ENCODE data around the gene HAO1. TPM values are rescaled to one million over a fixed set of nuclear protein-coding genes. Genes with fewer than 3 reads are reported as not detected.

HAO1 gene
- total and polyA plus RNA-seq, 2 of the 4 experiments (the other 2 are of a cell fraction), result not detected

DNA sequence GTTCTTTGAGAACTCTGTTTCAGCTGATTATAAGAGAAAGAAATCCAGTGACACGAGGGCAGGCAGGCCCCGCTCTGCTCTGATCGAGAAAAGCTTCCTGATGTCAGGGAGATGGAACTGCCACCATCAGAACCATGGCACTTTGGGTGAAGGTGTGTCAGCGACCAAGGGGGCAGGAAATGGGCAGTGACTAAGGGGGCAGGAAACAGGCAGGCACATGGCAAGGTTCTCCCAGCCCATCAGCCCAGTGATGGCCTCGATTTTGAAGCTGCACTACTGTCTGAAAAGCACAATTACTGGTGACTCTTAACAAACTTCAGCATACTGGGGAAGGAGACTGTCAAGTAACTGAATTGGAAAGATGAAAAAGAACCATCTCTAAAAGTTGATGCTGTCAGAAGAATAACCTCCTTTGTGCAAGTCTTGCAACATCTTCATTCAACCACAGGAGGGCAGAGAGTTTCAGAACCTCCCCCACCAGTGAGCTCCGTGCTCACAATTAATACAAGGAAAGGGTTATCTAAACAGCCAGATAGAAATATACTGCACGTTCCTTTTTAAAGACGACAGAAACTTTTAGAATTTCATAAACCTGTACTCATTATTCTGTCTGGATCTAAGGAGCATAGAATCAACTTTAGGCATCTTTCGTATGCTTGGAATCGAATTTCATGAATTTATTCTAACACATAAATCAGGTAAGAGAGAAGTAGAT is 40.2 kb upstream of the HAO1 start:
- Histone ChIP-seq H2BK120ac (ENCODE audit: low read depth, low read length) (no peak overlapping the region), H3K4me1 (ENCODE audit: control insufficient read depth, insufficient read depth, low read length) (peaks cover 3% of the 10 kb centered on the region; the same call in 1 of the 2 replicates), H2BK20ac (ENCODE audit: low read depth, low read length) (no peak overlapping the region), H3K56ac (ENCODE audit: extremely low read depth, insufficient read depth, low read length) (no peak overlapping the region), H4K91ac (ENCODE audit: insufficient read depth, low read depth, low read length) (no peak overlapping the region), H2AK9ac (replicated peaks; ENCODE audit: low read depth, low read length, poor library complexity) (no peak overlapping the region), H3K23ac (ENCODE audit: low read depth, low read length) (no peak overlapping the region), H3K4ac (ENCODE audit: low read depth, low read length) (no peak overlapping the region), H4K8ac (ENCODE audit: low read depth in 2 of 2, low read length in 2 of 2) (no peak overlapping the region), H2BK15ac (ENCODE audit: low read depth, low read length) (no peak overlapping the region), H3K9me1 (ENCODE audit: insufficient read depth, low read length) (peaks cover 3% of the 10 kb centered on the region; the same call in 1 of the 2 replicates), H2AFZ (replicated peaks; ENCODE audit: low read length, poor library complexity) (no peak overlapping the region), H2AK5ac (ENCODE audit: low read depth, low read length) (no peak overlapping the region), H3K27me3 (ENCODE audit: control insufficient read depth, insufficient read depth, low read length) (no peaks in the 10 kb centered on the region), H3K79me1 (ENCODE audit: low read depth in 1 of 2, low read length in 2 of 2) (no peaks in the 10 kb centered on the region), H3K18ac (ENCODE audit: low read depth, low read length) (no peak overlapping the region), H3K36me3 (ENCODE audit: control insufficient read depth, insufficient read depth, low read length) (peaks cover 5% of the 10 kb centered on the region; the same call in 1 of the 2 replicates), H3K4me2 (ENCODE audit: low read depth, low read length) (no peak overlapping the region), H3K4me3 (ENCODE audit: insufficient read depth, low read depth, low read length) (no peak overlapping the region), H3K9ac (ENCODE audit: low read depth, low read length) (no peak overlapping the region), H3K27ac (ENCODE audit: insufficient read depth, low read length) (no peak overlapping the region), H2BK5ac (ENCODE audit: low read depth, low read length, poor library complexity, severe bottlenecking) (no peak overlapping the region), H3K14ac (replicated peaks; ENCODE audit: low read depth, low read length) (0 out of 2 replicates have a peak overlapping the region, but pooled peaks have one; percentile 4), H4K5ac (ENCODE audit: low read depth, low read length) (no peak overlapping the region), H3K9me3 (ENCODE audit: control insufficient read depth, insufficient read depth, low read length) (no peaks in the 10 kb centered on the region), H4K20me1 (ENCODE audit: insufficient read depth, low read length) (no peaks in the 10 kb centered on the region)
- peak; percentile 88 for TF ChIP-seq CEBPB (IDR thresholded peaks at IDR 0.05; ENCODE audit: low read depth, low read length)
- no peak for TF ChIP-seq BHLHE40 (IDR thresholded peaks at IDR 0.05; ENCODE audit: low read depth, low read length)
- peak; percentile 48 for TF ChIP-seq RAD21 (IDR thresholded peaks at IDR 0.05; ENCODE audit: low read length)
- TF ChIP-seq CHD1 (IDR thresholded peaks at IDR 0.05; ENCODE audit: low read depth, low read length), result no peak
- peak; percentile 64 for TF ChIP-seq SMC3 (IDR thresholded peaks at IDR 0.05; ENCODE audit: low read depth, low read length)
- TF ChIP-seq CTCF (conservative IDR thresholded peaks at IDR 0.05; ENCODE audit: low read depth, low read length), result peak; percentile 57
- no peak for TF ChIP-seq MAFK (IDR thresholded peaks at IDR 0.05; ENCODE audit: low read depth, low read length)
- in situ Hi-C loops (cut with MboI; ENCODE audit: low sequenced_read_pairs), result no loop called here
- intact Hi-C loops (cut with micrococcal nuclease), result loop anchor here (1.0 kb wide), 1 partner anchor 742 kb away; no protein-coding TSS in a partner anchor
- no CpG with 5 or more reads among the region's 10 CpGs for WGBS, 2 experiments (ENCODE audit: extremely low coverage in 2 of 2, insufficient read length in 1 of 2)
- ATAC-seq (ENCODE audit: low read depth) (peak; percentile 94), DNase-seq (peak; percentile 64)
- no TSS peak for BruUV-seq (replicated peaks)
- POLR2A ChIA-PET (ENCODE audit: unreplicated experiment), result no interaction called here
- CTCF ChIA-PET, result interaction anchor here (0.7 to 1.0 kb wide), 2 partner anchors 12 to 742 kb away, joined by 3 to 6 read pairs; no protein-coding TSS in a partner anchor
- dilution Hi-C loops (cut with HindIII; ENCODE audit: low sequenced_read_pairs, unreplicated experiment), result no loop called here

Data from IMR-90 (cell line).